HUES6 (cell line): ENCODE results near the gene METRNL.

Experiments used
- H3K27ac ChIP-seq: 2 replicates; pipeline ENCODE4 v1.7.0; 2013; ENCODE audit warnings: low read depth, mild to moderate bottlenecking, low read length, inconsistent platforms
- H3K27me3 ChIP-seq: 2 replicates; pipeline ENCODE4 v1.6.1; 2013; ENCODE audit warnings: low read length; ENCODE audit not compliant: control insufficient read depth, insufficient read depth
- H3K36me3 ChIP-seq: 2 replicates; pipeline ENCODE4 v1.6.1; 2013; ENCODE audit warnings: low read length; ENCODE audit not compliant: control insufficient read depth, insufficient read depth
- H3K4me1 ChIP-seq: 2 replicates; pipeline ENCODE4 v1.6.1; 2013; ENCODE audit warnings: low read length; ENCODE audit not compliant: control insufficient read depth, insufficient read depth
- H3K4me3 ChIP-seq: 2 replicates; pipeline ENCODE4 v1.5.1; 2013; ENCODE audit warnings: low read depth, low read length
- H3K9ac ChIP-seq: one replicate; pipeline ENCODE4 v1.6.1; 2013; ENCODE audit warnings: mild to moderate bottlenecking, low read length
- H3K9me3 ChIP-seq: 2 replicates; pipeline ENCODE4 v1.6.1; 2013; ENCODE audit warnings: low read depth, low read length; ENCODE audit not compliant: control insufficient read depth, insufficient read depth

Gene METRNL

DNA sequence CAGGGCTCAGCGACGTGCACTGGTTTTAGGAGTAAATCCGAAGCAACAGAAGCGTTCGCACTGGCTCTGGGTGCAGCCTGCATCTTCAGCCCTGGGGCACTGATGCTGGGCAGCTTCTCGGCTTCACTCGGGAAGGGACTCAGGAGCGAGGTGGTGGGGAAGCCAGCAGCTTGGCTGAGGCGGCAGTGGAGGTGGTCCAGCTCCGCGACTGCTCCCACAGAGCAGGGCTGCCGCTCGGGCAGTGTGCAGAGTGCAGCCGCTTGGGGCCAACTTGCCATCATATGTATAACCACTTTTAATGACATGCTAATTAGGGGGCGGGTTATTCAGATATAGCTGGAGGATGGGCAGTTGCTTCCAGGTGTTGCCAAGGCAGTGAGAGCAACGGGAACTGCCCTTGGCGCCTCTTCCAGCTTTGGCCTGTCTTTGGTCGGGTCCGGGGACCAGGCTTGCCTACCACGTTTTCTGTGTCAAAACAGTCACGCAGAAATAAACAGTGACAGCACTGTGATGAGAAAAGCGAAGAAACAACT lies 26.7 kb downstream of the METRNL start:
- Histone ChIP-seq H3K9me3 (peaks cover 8% of the 10 kb centered on the region), H3K27me3 (peaks cover 2% of the 10 kb centered on the region; the same call in 1 of the 2 replicates), H3K9ac (no peak overlapping the region), H3K27ac (no peak overlapping the region), H3K4me3 (no peak overlapping the region), H3K36me3 (no peaks in the 10 kb centered on the region), H3K4me1 (no peaks in the 10 kb centered on the region; the same call in 1 of the 2 replicates)

DNA sequence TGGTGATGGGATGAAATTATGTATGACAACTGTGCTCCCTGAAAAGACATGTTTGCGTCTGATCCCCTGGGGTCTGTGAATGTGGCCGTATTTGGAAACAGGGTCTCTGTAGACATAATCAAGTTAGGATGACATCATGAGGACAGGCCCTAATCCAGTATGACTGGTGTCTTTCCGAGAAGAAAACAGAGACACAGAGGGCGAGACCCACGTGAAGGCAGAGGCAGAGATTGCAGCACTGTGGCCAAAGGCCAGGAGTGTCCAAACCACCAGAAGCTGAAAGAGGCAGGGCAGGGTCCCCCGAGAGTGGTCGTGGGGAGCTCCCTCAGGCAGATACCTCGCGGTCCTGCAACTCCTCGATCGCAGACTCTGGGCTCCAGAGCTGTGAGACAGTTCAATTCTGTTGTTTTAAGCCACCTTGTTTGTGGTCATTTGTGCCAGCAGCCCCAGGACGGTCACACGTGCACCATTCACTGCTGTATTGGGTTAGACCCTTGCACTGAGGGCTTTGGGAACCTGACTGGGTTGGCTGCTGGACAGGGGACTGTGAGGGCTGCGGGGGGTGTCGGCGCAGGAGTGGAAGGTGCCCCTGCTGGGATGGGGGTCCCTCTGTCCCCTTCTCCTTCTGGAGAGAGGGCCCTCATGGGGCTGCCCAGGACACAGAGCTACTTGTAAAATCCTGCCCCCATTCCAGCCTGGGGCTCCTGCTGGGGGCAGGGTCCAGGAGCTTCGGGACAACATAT lies 27.7 kb downstream of the METRNL start:
- Histone ChIP-seq H3K4me1 (no peaks in the 10 kb centered on the region), H3K4me3 (no peak overlapping the region), H3K27me3 (no peaks in the 10 kb centered on the region), H3K36me3 (no peaks in the 10 kb centered on the region), H3K9ac (no peak overlapping the region), H3K27ac (no peak overlapping the region), H3K9me3 (peaks cover 8% of the 10 kb centered on the region)

DNA sequence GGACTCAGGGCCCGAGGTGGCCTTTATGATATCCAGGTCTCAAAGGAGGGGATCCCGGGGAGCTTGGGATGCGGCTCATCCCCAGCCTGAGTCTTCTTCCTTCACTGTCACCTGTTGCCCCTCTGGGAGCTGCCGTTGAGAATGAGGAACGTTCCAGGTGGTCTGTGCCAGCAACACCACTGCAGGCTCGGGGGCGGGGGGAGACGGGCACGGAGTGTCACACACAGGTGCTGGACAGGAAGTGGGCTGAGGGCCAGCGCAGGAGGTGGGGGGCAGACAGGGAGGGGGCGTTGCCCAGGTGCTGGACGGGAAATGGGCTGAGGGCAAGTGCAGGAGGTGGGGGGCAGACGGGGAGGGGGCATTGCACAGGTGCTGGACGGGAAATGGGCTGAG lies 28.2 kb downstream of the METRNL start:
- Histone ChIP-seq H3K4me1 (no peaks in the 10 kb centered on the region), H3K27me3 (no peaks in the 10 kb centered on the region), H3K27ac (no peak overlapping the region)

DNA sequence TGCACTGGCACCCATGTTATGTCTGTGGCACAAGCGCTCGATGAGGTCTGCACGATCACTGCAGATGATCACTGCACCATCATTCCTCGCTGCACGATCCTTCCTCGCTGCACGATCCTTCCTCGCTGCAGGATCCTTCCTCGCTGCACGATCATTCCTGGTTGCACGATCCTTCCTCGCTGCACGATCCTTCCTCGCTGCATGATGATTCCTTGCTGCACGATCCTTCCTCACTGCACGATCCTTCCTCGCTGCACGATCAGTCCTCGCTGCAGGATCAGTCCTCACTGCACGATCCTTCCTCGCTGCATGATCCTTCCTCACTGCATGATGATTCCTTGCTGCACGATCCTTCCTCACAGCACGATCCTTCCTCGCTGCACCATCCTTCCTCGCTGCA lies 29.3 kb downstream of the METRNL start:
- Histone ChIP-seq H3K36me3 (no peaks in the 10 kb centered on the region), H3K9me3 (peaks cover 8% of the 10 kb centered on the region), H3K27me3 (no peaks in the 10 kb centered on the region), H3K9ac (no peak overlapping the region), H3K4me3 (no peak overlapping the region), H3K27ac (no peak overlapping the region), H3K4me1 (peaks cover 5% of the 10 kb centered on the region; the same call in 1 of the 2 replicates)

More for the DNA sequence above, 28.2 kb downstream of the METRNL start:
- no peaks in the 10 kb centered on the region for H3K36me3 ChIP-seq
- H3K9me3 ChIP-seq, result peaks cover 8% of the 10 kb centered on the region
- H3K9ac ChIP-seq, result no peak overlapping the region
- H3K4me3 ChIP-seq, result no peak overlapping the region

DNA sequence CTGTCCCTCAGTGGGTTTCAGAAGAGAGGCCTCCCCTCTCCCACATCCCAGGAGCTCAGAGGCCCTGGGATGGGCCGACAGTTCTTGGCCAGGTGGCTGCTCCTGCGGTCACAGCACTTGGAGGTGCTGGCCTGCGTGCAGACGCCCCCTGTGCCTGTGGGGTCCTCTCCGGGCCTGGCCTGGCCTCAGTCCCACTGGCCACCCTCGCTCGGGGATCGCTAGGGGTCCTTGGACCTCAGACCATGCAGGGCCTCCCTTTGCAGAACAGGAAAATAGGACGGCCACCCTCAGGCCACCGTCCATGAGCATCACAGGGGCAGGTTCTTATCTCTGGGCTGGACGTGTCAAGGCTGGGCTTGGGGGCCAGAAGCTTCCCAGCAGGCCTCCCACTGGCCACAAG lies 30.0 kb downstream of the METRNL start:
- H3K4me1 ChIP-seq, result peaks cover 5% of the 10 kb centered on the region; the same call in 1 of the 2 replicates
- H3K36me3 ChIP-seq, result no peaks in the 10 kb centered on the region
- peaks cover 8% of the 10 kb centered on the region for H3K9me3 ChIP-seq
- H3K9ac ChIP-seq, result no peak overlapping the region
- H3K27ac ChIP-seq, result no peak overlapping the region
- H3K27me3 ChIP-seq, result no peaks in the 10 kb centered on the region
- H3K4me3 ChIP-seq, result no peak overlapping the region

DNA sequence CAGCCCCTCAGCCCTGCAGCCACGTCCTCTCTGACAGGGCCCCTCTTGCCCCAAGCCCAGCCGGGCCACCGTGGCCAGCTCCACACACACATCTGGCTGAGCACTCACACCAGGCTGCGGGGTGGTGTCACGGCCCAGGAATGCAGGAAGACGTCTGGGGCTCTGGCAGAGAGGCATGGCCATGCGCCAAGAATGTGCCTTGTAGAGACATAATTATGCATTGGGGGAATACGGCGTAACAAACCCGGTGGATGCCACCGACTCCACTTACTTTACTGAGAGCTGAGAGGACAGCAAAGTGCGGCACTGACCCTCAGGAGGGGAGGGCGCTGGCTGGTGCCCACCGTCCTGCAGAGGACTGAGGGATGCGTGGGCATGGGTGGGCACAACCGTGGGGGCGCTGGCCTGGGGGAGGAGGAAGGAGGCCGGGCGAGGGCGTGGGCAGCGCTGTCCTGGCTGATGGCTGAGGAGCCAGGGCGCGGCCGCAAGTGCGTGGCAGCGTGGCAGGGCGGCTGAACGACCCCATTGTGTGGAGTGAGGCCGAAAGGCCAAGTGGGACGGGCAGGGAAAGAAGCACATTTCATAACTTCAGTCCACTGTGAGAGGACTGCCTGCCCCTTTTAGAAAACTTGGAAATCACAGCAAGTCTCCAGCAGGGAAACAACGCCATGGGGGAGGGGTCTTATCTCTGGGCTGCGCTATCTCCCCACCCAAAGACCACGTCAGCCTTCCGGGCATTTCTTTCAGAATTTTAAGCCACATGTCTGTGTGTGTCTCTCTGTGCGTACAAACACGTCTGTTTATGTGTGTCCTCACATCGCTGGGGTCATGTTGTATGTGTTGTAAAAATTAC lies 30.6 kb downstream of the METRNL start:
- H3K4me3 ChIP-seq, result no peak overlapping the region
- no peak overlapping the region for H3K27ac ChIP-seq
- no peaks in the 10 kb centered on the region for H3K27me3 ChIP-seq

DNA sequence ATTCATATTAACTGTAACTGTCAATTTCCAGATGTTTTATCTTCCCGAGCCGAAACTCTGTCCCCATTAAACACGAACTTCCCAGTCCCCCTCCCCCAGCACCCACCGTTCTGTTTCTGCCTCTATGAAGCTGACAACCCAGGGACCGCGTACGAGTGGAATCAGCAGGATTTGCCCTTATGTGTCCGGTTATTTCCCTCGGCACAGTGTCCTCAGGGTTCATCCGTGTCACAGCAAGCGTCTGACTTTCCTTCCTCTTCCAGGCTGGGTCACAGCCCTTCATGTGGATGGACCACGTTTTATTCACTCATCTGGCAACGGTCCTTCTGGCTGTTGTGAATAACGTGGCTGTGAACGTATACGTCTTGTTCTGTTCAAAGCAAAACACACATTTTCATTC lies 31.3 kb downstream of the METRNL start:
- Histone ChIP-seq H3K27me3 (no peaks in the 10 kb centered on the region), H3K27ac (no peak overlapping the region), H3K4me3 (no peak overlapping the region), H3K36me3 (no peaks in the 10 kb centered on the region), H3K9ac (no peak overlapping the region), H3K4me1 (peaks cover 5% of the 10 kb centered on the region; the same call in 1 of the 2 replicates), H3K9me3 (peaks cover 8% of the 10 kb centered on the region)

More for the DNA sequence above, 30.6 kb downstream of the METRNL start:
- Histone ChIP-seq H3K9ac (no peak overlapping the region), H3K4me1 (peaks cover 5% of the 10 kb centered on the region; the same call in 1 of the 2 replicates), H3K36me3 (no peaks in the 10 kb centered on the region), H3K9me3 (peaks cover 8% of the 10 kb centered on the region)

DNA sequence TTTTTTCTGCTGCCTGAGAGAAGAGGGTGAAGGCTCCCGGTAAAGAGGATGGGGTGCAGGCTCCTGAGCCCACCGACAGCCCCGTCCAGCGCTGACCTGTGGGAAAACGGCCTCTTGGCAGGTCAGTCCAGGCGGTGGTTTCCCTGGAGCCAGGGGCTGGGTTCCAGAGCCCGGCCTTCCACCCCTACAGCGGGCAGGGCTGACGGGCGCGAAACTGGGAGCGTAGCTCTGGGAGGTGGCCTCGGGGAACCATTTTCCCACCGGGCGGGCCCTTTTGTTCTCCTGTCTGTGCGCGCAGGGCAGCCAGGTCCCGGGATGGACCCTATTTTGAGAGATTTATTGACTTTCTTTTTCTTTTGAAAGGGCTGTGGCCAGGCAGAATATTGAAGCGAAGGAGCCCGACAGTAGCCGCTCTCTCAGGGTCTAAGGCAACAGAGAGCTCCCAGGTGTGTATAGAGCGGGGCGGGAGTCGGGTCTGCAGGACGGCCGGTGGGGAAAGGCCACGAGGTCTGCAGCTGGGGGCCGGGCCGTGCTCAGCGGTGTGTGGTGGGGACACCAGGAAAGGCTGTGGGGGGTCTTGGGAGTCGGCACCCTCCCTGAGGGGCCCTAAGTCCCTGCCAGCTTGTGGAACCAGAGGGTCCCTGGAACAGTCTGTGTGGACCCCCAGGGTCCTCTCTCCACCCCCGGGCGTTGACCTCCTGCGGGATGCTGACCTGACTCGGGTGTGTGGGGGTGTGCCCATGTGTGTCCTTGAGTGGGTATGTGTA lies 32.3 kb downstream of the METRNL start:
- Histone ChIP-seq H3K9ac (no peak overlapping the region), H3K4me1 (peaks cover 5% of the 10 kb centered on the region; the same call in 1 of the 2 replicates), H3K27me3 (no peaks in the 10 kb centered on the region), H3K36me3 (no peaks in the 10 kb centered on the region), H3K27ac (no peak overlapping the region), H3K4me3 (no peak overlapping the region), H3K9me3 (peaks cover 8% of the 10 kb centered on the region)

DNA sequence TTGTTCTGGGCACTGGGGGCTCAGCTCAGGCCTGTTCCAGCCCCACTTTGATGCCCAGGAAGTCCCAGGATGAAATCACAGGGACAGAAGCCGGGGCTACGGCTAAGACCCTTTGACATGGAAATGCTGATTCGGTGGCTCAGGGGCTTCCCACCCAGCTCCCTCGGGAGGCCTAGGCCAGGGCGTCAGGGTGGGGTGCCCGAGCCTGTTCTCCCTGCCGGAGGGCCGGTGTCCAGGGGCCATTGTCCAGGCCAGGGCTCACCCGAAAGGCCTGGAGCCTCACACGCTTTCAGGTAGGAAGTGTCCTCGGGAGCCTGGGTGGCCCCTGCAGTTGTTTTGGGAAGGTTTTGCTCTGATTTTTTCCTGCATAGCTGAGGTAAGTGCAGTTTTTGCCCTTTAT lies 34.0 kb downstream of the METRNL start:
- Histone ChIP-seq H3K27ac (no peak overlapping the region), H3K4me3 (no peak overlapping the region), H3K9me3 (peaks cover 8% of the 10 kb centered on the region), H3K4me1 (peaks cover 5% of the 10 kb centered on the region; the same call in 1 of the 2 replicates), H3K9ac (no peak overlapping the region), H3K36me3 (no peaks in the 10 kb centered on the region), H3K27me3 (peaks cover 6% of the 10 kb centered on the region; the same call in 1 of the 2 replicates)

DNA sequence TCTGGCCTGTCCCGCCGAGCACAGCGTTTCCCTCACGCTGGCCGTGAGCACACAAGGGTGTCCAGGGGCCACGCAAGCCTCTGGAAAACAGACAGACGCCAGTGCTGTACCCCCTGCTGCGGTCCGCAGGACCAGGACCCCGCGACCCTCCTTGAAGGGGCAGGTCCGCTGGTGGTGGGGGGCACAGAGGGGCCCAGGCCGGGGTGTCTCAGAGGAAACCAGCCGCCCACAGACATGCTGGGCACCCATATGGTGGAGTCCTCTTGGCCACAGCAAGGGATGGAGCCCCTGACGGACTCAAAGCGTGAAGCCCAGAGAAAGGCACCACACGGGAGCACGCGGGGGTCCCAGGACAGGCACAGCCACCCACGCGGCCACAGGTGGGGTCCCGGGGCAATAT lies 34.4 kb downstream of the METRNL start:
- H3K9ac ChIP-seq, result no peak overlapping the region
- peaks cover 8% of the 10 kb centered on the region; the same call in 1 of the 2 replicates for H3K27me3 ChIP-seq
- peaks cover 5% of the 10 kb centered on the region; the same call in 1 of the 2 replicates for H3K4me1 ChIP-seq
- H3K36me3 ChIP-seq, result no peaks in the 10 kb centered on the region
- H3K9me3 ChIP-seq, result peaks cover 5% of the 10 kb centered on the region
- H3K27ac ChIP-seq, result no peak overlapping the region
- no peak overlapping the region for H3K4me3 ChIP-seq
